Measurements from ENCODE around the gene KIRREL3. TPM values are rescaled to one million over a fixed set of nuclear protein-coding genes. Genes with fewer than 3 reads are reported as not detected.

KIRREL3 gene
- total and polyA plus RNA-seq, 9 of the 15 experiments (the other 6 are each of a cell fraction or from before 2014, with no cell fraction given) = 0.04 to 0.10 TPM; not detected in 7

DNA sequence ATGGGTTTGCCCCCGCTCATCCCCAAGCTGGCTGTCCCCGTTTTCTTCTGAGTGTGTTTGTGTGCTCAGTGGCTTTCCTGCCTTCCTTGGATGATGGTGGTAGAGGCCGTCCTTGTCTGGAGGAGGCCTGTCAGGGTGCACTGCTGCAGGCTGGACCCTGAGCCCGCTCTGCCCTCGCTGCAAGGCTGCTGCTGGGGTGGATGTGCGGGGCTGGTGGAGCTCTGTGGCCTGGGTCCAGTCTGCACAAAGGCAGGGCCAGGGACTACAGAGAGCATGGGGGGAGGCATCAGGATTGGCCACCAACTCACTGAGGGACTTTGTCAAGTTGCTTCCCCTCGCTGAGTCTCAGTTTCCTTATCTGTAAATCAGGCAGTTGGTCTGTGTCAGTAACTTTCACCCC, 275.0 kb downstream of the KIRREL3 start:
- H3K9me1 ChIP-seq (ENCODE audit: control insufficient read depth, insufficient read depth, low read length) = no peaks in the 10 kb centered on the region
- CTCF ChIA-PET (ENCODE audit: low intra/inter-chr PET ratio) = no interaction called here
- no peak overlapping the region for H2AFZ ChIP-seq (ENCODE audit: low read depth, low read length)
- no peaks in the 10 kb centered on the region for H3K4me1 ChIP-seq (replicated peaks in 1 of 2; ENCODE audit: control insufficient read depth in 2 of 2, insufficient read depth in 2 of 2, low read length in 2 of 2)
- H3K9ac ChIP-seq (ENCODE audit: insufficient read depth in 1 of 2, low read depth in 2 of 2, low read length in 2 of 2) = no peak overlapping the region
- H4K20me1 ChIP-seq (replicated peaks; ENCODE audit: control insufficient read depth, insufficient read depth, low read length) = no peaks in the 10 kb centered on the region; the same call in 1 of the 2 replicates
- FAIRE-seq (no peak), ATAC-seq (no peak), DNase-seq (ENCODE audit: extremely low read depth in 1 of 4, low spot score in 3 of 4) (no peak)
- H3K4me2 ChIP-seq (ENCODE audit: insufficient read depth, low read length) = no peak overlapping the region
- H3K79me2 ChIP-seq (ENCODE audit: control insufficient read depth, insufficient read depth, low read length) = no peaks in the 10 kb centered on the region
- in situ Hi-C loops (cut with MboI) = no loop called here
- no peaks in the 10 kb centered on the region for H3K36me3 ChIP-seq (ENCODE audit: control insufficient read depth, insufficient read depth, low read length)
- intact Hi-C loops (cut with micrococcal nuclease) = no loop called here
- H3K27ac ChIP-seq (ENCODE audit: extremely low read depth, low read depth, low read length) = no peak overlapping the region
- H3K27me3 ChIP-seq (ENCODE audit: control insufficient read depth in 2 of 2, insufficient read depth in 2 of 2, low read length in 2 of 2) = peaks cover 0 to 7% of the 10 kb centered on the region in 2 experiments; a peak in 1 of 5 replicates
- no peak for TF ChIP-seq CHD2 (IDR thresholded peaks at IDR 0.05; ENCODE audit: low read depth, low read length)
- no peak for TF ChIP-seq PCBP2 (IDR thresholded peaks at IDR 0.05; ENCODE audit: low read depth, low read length, poor library complexity, severe bottlenecking)
- TF ChIP-seq, protein P1, sequence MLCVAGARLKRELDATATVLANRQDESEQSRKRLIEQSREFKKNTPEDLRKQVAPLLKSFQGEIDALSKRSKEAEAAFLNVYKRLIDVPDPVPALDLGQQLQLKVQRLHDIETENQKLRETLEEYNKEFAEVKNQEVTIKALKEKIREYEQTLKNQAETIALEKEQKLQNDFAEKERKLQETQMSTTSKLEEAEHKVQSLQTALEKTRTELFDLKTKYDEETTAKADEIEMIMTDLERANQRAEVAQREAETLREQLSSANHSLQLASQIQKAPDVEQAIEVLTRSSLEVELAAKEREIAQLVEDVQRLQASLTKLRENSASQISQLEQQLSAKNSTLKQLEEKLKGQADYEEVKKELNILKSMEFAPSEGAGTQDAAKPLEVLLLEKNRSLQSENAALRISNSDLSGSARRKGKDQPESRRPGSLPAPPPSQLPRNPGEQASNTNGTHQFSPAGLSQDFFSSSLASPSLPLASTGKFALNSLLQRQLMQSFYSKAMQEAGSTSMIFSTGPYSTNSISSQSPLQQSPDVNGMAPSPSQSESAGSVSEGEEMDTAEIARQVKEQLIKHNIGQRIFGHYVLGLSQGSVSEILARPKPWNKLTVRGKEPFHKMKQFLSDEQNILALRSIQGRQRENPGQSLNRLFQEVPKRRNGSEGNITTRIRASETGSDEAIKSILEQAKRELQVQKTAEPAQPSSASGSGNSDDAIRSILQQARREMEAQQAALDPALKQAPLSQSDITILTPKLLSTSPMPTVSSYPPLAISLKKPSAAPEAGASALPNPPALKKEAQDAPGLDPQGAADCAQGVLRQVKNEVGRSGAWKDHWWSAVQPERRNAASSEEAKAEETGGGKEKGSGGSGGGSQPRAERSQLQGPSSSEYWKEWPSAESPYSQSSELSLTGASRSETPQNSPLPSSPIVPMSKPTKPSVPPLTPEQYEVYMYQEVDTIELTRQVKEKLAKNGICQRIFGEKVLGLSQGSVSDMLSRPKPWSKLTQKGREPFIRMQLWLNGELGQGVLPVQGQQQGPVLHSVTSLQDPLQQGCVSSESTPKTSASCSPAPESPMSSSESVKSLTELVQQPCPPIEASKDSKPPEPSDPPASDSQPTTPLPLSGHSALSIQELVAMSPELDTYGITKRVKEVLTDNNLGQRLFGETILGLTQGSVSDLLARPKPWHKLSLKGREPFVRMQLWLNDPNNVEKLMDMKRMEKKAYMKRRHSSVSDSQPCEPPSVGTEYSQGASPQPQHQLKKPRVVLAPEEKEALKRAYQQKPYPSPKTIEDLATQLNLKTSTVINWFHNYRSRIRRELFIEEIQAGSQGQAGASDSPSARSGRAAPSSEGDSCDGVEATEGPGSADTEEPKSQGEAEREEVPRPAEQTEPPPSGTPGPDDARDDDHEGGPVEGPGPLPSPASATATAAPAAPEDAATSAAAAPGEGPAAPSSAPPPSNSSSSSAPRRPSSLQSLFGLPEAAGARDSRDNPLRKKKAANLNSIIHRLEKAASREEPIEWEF (CRISPR knock-in tag; IDR thresholded peaks at IDR 0.05) = no peak
- no peaks in the 10 kb centered on the region for H3K9me3 ChIP-seq (replicated peaks; ENCODE audit: control insufficient read depth, insufficient read depth, low read depth, low read length)
- POLR2A ChIA-PET = interaction anchor here (0.5 kb wide), 1 partner anchor 216 kb away, joined by 4 read pairs; no protein-coding TSS in a partner anchor
- WGBS (ENCODE audit: insufficient coverage, low coverage, missing lambda C conversion rate) = 0% methylated on average over 7 of the region's 7 CpGs
- no TSS peak for BruUV-seq (replicated peaks)
- no peak overlapping the region for H3K4me3 ChIP-seq

Data from K562 (cell line).